ENCODE measurements around the gene CXorf49.
"Not testable (repeated sequence)": the region's sequence is repeated elsewhere in the genome, so short reads cannot be mapped to it uniquely, and the experiment has no call there.

DNA sequence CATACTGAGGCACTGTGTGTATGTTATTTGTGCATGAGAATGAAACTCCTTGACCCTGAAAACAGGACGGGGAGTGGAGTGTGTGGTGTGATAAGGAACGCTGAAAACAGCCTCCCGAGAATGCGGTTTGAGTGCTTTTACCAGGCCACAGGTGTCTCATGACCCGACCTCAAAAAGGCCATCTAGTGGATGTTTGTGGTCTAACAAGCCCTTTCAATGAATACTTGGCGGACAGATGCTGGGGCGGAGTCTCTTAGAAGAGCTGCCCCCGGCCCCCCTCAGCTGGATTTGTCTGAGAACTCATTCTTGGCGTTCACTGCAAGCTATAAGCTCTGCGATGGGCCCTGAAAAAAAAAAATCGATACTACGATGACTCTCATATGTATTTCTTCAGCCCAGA, 15.2 kb downstream of the CXorf49 start:
- TF ChIP-seq, protein P1, sequence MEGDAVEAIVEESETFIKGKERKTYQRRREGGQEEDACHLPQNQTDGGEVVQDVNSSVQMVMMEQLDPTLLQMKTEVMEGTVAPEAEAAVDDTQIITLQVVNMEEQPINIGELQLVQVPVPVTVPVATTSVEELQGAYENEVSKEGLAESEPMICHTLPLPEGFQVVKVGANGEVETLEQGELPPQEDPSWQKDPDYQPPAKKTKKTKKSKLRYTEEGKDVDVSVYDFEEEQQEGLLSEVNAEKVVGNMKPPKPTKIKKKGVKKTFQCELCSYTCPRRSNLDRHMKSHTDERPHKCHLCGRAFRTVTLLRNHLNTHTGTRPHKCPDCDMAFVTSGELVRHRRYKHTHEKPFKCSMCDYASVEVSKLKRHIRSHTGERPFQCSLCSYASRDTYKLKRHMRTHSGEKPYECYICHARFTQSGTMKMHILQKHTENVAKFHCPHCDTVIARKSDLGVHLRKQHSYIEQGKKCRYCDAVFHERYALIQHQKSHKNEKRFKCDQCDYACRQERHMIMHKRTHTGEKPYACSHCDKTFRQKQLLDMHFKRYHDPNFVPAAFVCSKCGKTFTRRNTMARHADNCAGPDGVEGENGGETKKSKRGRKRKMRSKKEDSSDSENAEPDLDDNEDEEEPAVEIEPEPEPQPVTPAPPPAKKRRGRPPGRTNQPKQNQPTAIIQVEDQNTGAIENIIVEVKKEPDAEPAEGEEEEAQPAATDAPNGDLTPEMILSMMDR (conservative IDR thresholded peaks at IDR 0.05; ENCODE audit: low read length), result not testable (repeated sequence)
- TF ChIP-seq EZH2phosphoT487 (IDR thresholded peaks at IDR 0.05; ENCODE audit: borderline replicate concordance), result not testable (repeated sequence)
